Stimulated activated CD8-positive, alpha-beta memory T cell treated with anti-CD3 and anti-CD28 coated beads, Interleukin-15, amount 100 ng/mL, for 48 hours (primary cell): ENCODE data around the gene MEIS1.
"Not testable (repeated sequence)": the region's sequence is repeated elsewhere in the genome, so short reads cannot be mapped to it uniquely, and the experiment has no call there.

ENCODE experiments used
- DNase-seq, 2 donors: peaks; one replicate each; pipeline ENCODE4 v3.0.0-alpha.2; 2020; ENCODE audit warnings: low read depth in 2 of 2

Gene MEIS1

GRCh38 chr2:66434679-66435548 lies at the start of gene MEIS1:
MEIS1 (plus strand) TSS chr2:66435125; CDS start chr2:66435857, 732 bp downstream.
- DNase-seq = no peak

GRCh38 chr2:66387016-66387753 lies 47.7 kb upstream of the MEIS1 start:
- no peak for DNase-seq

- no peak for DNase-seq
These were observed 45.2 kb upstream of the MEIS1 start for GRCh38 chr2:66389651-66390131.

GRCh38 chr2:66390152-66390551 lies 44.8 kb upstream of the MEIS1 start:
- DNase-seq = no peak

GRCh38 chr2:66390811-66391210 lies 44.1 kb upstream of the MEIS1 start:
- no peak for DNase-seq

GRCh38 chr2:66391240-66391639 lies 43.7 kb upstream of the MEIS1 start:
- DNase-seq = not testable (repeated sequence)

GRCh38 chr2:66405473-66405872 lies 29.5 kb upstream of the MEIS1 start:
- no peak for DNase-seq

GRCh38 chr2:66408905-66409304 lies 26.0 kb upstream of the MEIS1 start:
- no peak for DNase-seq

- no peak for DNase-seq
These were observed 22.1 kb upstream of the MEIS1 start for GRCh38 chr2:66412874-66413273.

- DNase-seq = no peak
These were observed 20.0 kb upstream of the MEIS1 start for GRCh38 chr2:66414896-66415295.

- no peak for DNase-seq
These were observed 16.5 kb upstream of the MEIS1 start for GRCh38 chr2:66418381-66418780.

- no peak for DNase-seq
These were observed 13.3 kb upstream of the MEIS1 start for GRCh38 chr2:66421612-66422011.

GRCh38 chr2:66423391-66424124 lies 11.4 kb upstream of the MEIS1 start:
- no peak for DNase-seq

- DNase-seq = no peak
These were observed 8.4 kb upstream of the MEIS1 start for GRCh38 chr2:66426244-66427111.

GRCh38 chr2:66427300-66427699 lies 7.6 kb upstream of the MEIS1 start:
- DNase-seq = no peak

GRCh38 chr2:66428986-66429612 lies 5.8 kb upstream of the MEIS1 start:
- DNase-seq = no peak

GRCh38 chr2:66429693-66430504 lies 5.0 kb upstream of the MEIS1 start:
- no peak for DNase-seq

- no peak for DNase-seq
These were observed 4.2 kb upstream of the MEIS1 start for GRCh38 chr2:66430505-66431273.

GRCh38 chr2:66431274-66431642 lies 3.7 kb upstream of the MEIS1 start:
- no peak for DNase-seq
